ENCODE data around the gene ACAT1.
"Not testable (repeated sequence)": the region's sequence is repeated elsewhere in the genome, so short reads cannot be mapped to it uniquely, and the experiment has no call there.

ACAT1 gene

GRCh38 chr11:108121274-108122155 lies at the start of gene ACAT1:
Gene ACAT1, plus strand, starts transcription at chr11:108121567. Its CDS starts 40 bp downstream, at chr11:108121607.
- DNase-seq (ENCODE audit: low spot score): peak; percentile 95

GRCh38 chr11:108084811-108085210 lies 36.6 kb upstream of the ACAT1 start:
- no peak for DNase-seq (ENCODE audit: low spot score)

GRCh38 chr11:108085672-108086071 lies 35.7 kb upstream of the ACAT1 start:
- no peak for DNase-seq (ENCODE audit: low spot score)

- DNase-seq (ENCODE audit: low spot score): no peak
Observed at GRCh38 chr11:108092134-108092533, 29.2 kb upstream of the ACAT1 start.

DNA sequence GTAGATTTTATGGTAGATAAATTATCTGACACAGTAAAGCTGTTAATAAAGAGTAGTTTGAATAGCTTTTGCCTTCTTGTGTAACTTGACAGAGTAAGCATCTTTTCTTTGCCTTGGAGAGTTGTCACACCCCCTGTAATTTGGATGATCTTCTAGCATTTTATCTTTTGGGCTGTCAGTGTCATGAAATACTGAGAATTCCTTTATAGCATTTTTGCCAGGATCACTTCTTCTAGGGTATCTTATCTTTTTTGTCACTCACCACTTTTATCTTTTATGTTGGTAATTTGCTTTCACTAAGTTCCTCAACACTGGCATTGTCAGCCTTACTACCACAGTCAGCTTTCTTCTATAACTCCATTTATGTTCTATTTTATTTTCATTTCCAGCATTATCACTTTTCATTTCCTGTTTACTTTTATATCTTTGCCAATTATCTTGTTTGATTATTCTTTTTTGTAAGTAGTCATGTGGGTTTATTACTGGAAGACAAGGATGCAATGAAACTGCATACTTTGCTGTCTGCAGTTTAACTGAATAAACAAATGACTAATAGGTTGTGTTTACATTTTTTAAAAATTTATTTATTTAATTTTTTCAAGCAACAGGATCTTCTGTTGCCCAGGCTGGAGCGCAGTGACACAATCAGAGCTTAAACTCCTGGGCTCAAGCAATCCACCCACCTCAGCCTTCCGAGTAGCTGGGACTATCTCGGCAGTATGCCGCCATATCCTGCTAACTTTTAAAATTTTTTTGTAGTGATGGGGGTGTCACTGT lies 28.1 kb upstream of the ACAT1 start:
- DNase-seq (ENCODE audit: low spot score): no peak

DNA sequence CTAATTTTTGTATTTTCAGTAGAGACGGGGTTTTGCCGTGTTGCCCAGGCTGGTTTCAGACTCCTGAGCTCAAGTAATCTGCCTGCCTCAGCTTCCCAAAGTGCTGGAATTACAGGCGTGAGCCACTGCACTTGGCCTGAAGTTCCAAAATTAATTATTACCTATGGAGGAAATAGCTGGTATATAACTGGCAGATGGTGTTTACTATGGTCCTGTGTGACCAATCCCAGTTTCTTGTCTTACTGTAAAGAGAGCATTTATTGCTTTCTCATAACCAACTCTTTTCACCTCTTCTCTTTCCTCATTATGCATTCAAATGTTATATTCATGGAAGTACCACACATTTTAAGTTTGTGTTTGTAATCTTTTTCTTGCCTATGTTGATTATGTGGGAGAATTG lies 24.2 kb upstream of the ACAT1 start:
- DNase-seq (ENCODE audit: low spot score): no peak

DNA sequence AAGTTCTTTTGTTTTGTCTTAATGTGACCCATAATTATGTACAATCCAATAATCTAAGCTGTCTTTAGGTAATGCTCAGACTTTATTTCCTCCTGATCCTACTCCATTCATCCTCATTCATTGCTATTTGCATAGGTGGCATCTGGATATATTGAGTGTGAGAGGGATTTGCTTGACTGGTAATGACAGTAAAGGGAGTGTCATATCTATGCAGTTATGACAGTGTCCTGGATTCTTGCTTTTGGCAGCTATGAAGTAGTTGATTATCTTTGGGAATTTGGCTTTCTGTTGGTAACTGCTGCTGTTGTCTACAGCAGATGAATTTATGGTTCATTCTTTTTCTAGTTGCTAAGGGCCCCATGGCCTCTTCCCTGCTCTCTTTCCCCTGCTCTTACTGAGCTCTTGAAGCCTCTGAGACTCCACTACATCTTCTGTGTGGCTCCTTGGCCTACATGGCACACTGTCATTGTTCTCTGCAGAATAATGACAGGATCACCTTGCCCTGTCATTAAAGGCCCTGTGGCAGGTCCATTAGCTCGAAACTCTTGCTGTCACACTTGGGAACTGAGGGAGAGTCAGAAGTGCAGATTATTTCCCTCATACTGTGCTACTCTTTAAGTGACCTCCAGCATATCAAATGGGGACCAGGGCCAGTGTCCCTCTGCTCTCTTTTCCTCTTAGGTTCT lies 20.1 kb upstream of the ACAT1 start:
- DNase-seq (ENCODE audit: low spot score): no peak

- no peak for DNase-seq (ENCODE audit: low spot score)
Observed at GRCh38 chr11:108111126-108111525, 10.2 kb upstream of the ACAT1 start.

GRCh38 chr11:108112057-108112456 lies 9.3 kb upstream of the ACAT1 start:
- no peak for DNase-seq (ENCODE audit: low spot score)

GRCh38 chr11:108115500-108116140 lies 5.7 kb upstream of the ACAT1 start:
- DNase-seq (ENCODE audit: low spot score): no peak

- peak; percentile 74 for DNase-seq (ENCODE audit: low spot score)
Observed at GRCh38 chr11:108117746-108118371, 3.5 kb upstream of the ACAT1 start.

- not testable (repeated sequence) for DNase-seq (ENCODE audit: low spot score)
Observed at GRCh38 chr11:108120936-108121273, 462 bp upstream of the ACAT1 start.

GRCh38 chr11:108122166-108122628 lies 830 bp downstream of the ACAT1 start:
- no peak for DNase-seq (ENCODE audit: low spot score)

DNA sequence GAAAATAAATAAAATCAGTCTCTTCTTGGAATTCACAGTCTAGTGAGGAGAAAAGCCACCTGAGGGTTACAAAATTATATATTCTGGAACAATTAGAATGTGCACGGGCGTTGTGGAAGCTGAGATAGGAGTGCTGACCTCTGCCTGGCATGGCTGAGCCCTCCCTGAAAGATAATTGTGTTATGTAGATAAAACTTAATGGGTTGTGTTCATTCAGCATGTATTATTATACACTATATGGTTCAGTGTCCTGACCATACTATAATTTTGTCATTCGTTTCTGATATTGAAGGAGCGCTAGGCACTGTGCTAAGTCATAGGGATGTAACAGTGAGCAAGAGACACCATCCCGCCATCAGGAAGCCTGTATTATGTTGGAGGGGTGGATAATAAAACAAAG lies 3.7 kb downstream of the ACAT1 start:
- DNase-seq (ENCODE audit: low spot score): no peak

DNA sequence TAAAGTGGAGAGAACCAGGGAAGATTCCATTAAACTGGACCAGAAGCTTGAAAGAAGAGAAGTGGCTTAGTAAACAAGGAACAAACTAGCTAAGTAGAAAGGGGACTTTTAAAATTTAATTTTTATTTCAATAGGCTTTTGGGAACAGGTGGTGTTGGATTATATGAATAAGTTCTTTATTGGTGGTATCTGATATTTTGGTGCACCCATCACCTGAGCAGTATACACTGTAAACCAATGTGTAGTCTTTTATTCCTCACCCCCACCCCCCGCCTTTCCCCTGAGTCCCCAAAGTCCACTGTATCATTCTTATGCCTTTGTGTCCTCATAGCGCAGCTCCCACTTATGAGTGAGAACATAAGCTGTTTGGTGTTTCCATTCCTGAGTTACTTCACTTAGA lies 7.4 kb downstream of the ACAT1 start:
- DNase-seq (ENCODE audit: low spot score): no peak

DNA sequence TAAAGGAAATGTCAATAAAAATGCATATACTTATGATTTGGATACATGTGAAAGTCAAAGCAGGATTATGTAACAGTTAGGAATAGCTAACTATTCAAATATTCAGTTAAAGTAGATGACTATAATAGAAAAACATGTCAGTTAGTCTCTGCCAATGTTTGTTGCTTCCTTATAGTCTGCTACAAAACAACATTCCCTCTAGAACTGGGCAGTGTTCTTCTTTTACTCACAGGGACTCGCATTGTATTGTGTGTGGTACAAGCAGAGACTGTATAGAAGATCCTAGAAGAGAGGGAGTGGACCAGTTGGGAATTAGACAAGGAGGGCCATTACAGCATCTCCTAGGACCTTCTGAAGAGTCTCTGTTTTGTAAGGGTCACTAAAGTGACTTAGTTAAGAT lies 10.6 kb downstream of the ACAT1 start:
- DNase-seq (ENCODE audit: low spot score): no peak

GRCh38 chr11:108132993-108133538 lies 11.7 kb downstream of the ACAT1 start:
- not testable (repeated sequence) for DNase-seq (ENCODE audit: low spot score)

DNA sequence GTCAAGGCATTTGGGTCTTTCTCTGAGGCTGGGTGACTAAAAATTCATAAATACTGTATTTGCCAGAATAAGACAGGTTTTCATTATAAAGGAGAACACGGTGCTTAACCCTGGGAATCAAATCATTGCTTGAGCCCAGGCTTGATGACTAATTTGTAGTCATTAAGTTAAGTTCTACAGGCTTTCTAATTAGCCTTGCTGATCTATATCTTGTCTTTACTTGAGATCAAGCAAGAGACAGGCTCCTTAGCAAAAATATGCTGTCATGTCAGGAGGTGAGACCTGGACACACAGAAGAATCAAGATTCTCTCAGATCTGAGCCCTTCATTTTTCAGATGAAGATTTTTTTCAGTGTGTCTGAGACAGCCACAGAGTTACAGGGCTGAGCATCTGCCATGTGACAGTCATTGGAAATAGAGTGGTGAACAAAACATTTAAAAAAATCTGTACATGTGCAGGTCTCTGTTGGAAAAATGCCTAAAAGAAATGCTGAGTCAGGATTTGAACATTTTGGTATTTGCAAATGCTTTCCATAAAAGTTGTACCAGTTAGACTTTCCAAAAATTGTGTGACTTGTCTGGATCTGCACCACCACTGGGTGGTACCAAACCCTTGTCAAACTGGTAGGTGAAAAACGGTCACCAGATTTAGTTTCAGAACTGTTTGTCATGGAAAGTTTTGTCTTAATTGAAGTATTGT lies 14.6 kb downstream of the ACAT1 start:
- peak; percentile 62 for DNase-seq (ENCODE audit: low spot score)

DNA sequence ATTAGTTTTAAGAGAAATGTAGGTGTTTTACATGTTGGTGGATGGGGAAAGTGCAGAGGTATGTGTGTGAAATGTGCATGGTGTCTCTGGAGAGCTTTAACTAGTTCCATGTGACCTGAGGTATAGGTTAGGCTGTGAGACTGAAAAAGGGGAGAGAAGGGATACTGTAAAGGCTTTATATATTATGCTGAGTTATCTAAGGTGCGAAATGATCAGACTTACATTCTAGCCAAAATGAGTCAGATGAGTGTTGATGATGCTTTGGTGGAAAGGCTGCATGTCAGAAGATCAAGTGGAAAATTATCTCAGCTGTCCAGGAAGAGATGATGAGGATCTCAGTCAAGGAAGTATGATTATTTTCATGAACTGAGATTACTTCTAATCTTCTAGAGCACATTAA lies 15.8 kb downstream of the ACAT1 start:
- DNase-seq (ENCODE audit: low spot score): no peak

DNA sequence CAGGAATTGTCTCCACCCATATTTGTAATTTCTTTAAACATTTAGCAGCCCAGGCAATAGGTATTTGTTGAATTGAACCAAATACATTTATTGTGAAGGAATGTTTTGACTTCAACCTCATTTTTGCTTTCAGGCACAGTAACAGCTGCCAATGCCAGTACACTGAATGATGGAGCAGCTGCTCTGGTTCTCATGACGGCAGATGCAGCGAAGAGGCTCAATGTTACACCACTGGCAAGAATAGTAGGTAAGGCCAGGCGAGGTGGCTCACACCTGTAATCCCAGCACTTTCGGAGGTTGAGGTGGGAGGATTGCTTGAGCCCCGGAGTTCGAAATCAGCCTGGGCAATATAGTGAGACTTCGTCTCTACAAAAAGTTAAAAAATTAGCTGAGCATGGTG lies 20.9 kb downstream of the ACAT1 start:
- DNase-seq (ENCODE audit: low spot score): no peak

GRCh38 chr11:108144615-108145014 lies 23.2 kb downstream of the ACAT1 start:
- DNase-seq (ENCODE audit: low spot score): no peak
